A549 (cell line): ENCODE results near the gene MYLIP.

ENCODE experiments used
- CTCF ChIP-seq: fragments of >200 bp; sonication (Bioruptor Twin); formaldehyde crosslinking; IDR thresholded peaks from 3 replicates; pipeline ENCODE4 v1.5.1; 2016
- MAZ ChIP-seq: fragments of 150-350 bp; IDR thresholded peaks from 2 replicates; pipeline ENCODE4 v1.6.1; 2014; ENCODE audit warnings: antibody characterized with exemption, low read depth, low read length, borderline replicate concordance

- TF ChIP-seq MAZ: no peak
- TF ChIP-seq CTCF: no peak
These were observed 34.8 kb downstream of the MYLIP start for GRCh38 chr6:16163535-16164300.
